ENCODE results near the gene SULT2B1.
"Not testable (repeated sequence)": the region's sequence is repeated elsewhere in the genome, so short reads cannot be mapped to it uniquely, and the experiment has no call there.

SULT2B1 gene

GRCh38 chr19:48529156-48529555, 22.8 kb upstream of the SULT2B1 start:
- no peak for DNase-seq (ENCODE audit: low read depth in 2 of 2)

- DNase-seq (ENCODE audit: low read depth in 2 of 2), result no peak
Observed at GRCh38 chr19:48530066-48530720, 21.8 kb upstream of the SULT2B1 start.

- DNase-seq (ENCODE audit: low read depth in 2 of 2), result no peak
Observed at GRCh38 chr19:48530770-48531169, 21.2 kb upstream of the SULT2B1 start.

GRCh38 chr19:48533770-48534169, 18.2 kb upstream of the SULT2B1 start:
- no peak for DNase-seq (ENCODE audit: low read depth in 2 of 2)

- DNase-seq (ENCODE audit: low read depth in 2 of 2), result no peak
Observed at GRCh38 chr19:48537541-48537940, 14.4 kb upstream of the SULT2B1 start.

GRCh38 chr19:48538057-48538456, 13.9 kb upstream of the SULT2B1 start:
- DNase-seq (ENCODE audit: low read depth in 2 of 2), result not testable (repeated sequence)

GRCh38 chr19:48539503-48540096, 12.4 kb upstream of the SULT2B1 start:
- no peak for DNase-seq (ENCODE audit: low read depth in 2 of 2)

- no peak for DNase-seq (ENCODE audit: low read depth in 2 of 2)
Observed at GRCh38 chr19:48540110-48540509, 11.9 kb upstream of the SULT2B1 start.

- no peak for DNase-seq (ENCODE audit: low read depth in 2 of 2)
Observed at GRCh38 chr19:48541813-48542212, 10.2 kb upstream of the SULT2B1 start.

- DNase-seq (ENCODE audit: low read depth in 2 of 2), result no peak
Observed at GRCh38 chr19:48543121-48543710, 8.8 kb upstream of the SULT2B1 start.

GRCh38 chr19:48544856-48545750, 6.9 kb upstream of the SULT2B1 start:
- DNase-seq (ENCODE audit: low read depth in 2 of 2), result no peak

GRCh38 chr19:48547722-48548121, 4.2 kb upstream of the SULT2B1 start:
- DNase-seq (ENCODE audit: low read depth in 2 of 2), result no peak

- DNase-seq (ENCODE audit: low read depth in 2 of 2), result no peak
Observed at GRCh38 chr19:48548253-48548911, 3.6 kb upstream of the SULT2B1 start.

- DNase-seq (ENCODE audit: low read depth in 2 of 2), result no peak
Observed at GRCh38 chr19:48549380-48549779, 2.6 kb upstream of the SULT2B1 start.

- DNase-seq (ENCODE audit: low read depth in 2 of 2), result no peak
Observed at GRCh38 chr19:48552406-48553322, 692 bp downstream of the SULT2B1 start.

- DNase-seq (ENCODE audit: low read depth in 2 of 2), result no peak
Observed at GRCh38 chr19:48553676-48554384, 1.9 kb downstream of the SULT2B1 start.

GRCh38 chr19:48554385-48555091, 2.6 kb downstream of the SULT2B1 start:
- DNase-seq (ENCODE audit: low read depth in 2 of 2), result no peak

- no peak for DNase-seq (ENCODE audit: low read depth in 2 of 2)
Observed at GRCh38 chr19:48556163-48556562, 4.2 kb downstream of the SULT2B1 start.

- DNase-seq (ENCODE audit: low read depth in 2 of 2), result no peak
Observed at GRCh38 chr19:48556825-48557224, 4.9 kb downstream of the SULT2B1 start.
